HG03175 (cell line): ENCODE measurements around the gene C2CD5.
"Not testable (repeated sequence)": the region's sequence is repeated elsewhere in the genome, so short reads cannot be mapped to it uniquely, and the experiment has no call there.

Experiments used
- ATAC-seq: cut with Tn5 transposase; IDR thresholded peaks from one replicate; pipeline ENCODE4 v1.9.1; 2021; ENCODE audit warnings: mild to moderate bottlenecking, moderate library complexity; ENCODE audit not compliant: unreplicated experiment

The C2CD5 gene

DNA sequence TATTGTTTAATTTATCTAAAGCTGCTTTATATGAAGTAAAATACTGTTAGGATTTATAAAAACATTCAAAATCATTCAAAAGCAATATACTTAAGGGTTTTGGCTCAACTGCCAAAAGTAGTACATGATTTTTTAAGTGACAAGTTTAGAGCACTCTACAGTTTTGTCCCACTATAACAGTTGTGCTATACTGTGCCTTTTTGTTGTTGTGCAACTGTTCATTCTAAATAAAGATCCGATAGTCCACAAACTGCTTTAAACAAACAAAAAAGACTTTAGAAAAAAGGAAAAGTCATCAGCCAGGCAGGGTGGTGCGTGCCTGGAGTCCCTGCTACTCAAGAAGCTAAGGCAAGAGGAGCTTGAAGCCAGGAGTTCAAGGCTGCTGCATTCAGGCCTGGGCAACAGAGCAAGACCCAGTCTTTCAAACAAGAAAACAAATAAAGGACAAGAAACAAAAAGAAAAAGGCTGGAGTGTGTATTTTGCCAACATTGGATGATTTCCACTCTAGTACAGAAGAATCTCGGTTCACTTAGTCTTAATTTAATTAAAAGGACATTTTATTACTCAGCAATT, 7.3 kb downstream of the C2CD5 start:
- ATAC-seq, result no peak

DNA sequence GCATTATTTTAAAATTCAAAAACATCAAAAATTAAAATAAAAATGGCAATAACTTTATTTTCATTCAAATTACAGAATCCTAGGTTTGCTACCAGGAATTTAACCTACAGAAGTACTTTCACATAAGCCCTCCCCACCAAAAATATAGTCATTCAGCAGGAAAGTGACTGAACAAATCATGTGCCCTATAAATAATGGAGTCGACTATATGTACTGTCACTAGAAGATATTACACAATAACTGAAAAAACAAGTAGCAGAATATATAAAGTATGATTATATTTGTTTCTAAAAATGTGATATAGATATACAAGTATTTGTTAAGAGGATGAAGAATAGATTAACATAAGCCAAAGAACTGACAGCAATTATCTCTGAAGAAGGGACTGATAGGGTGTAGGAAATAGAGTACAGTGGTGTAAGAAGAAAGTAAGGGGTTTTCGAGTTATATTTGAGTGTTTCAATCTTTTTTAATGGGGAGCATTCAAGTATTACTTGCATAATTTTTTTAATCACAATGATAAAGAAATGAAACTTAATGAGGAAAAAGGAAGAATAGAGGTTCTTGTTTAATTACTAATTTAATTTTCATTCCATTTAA, 7.9 kb downstream of the C2CD5 start:
- ATAC-seq, result no peak

DNA sequence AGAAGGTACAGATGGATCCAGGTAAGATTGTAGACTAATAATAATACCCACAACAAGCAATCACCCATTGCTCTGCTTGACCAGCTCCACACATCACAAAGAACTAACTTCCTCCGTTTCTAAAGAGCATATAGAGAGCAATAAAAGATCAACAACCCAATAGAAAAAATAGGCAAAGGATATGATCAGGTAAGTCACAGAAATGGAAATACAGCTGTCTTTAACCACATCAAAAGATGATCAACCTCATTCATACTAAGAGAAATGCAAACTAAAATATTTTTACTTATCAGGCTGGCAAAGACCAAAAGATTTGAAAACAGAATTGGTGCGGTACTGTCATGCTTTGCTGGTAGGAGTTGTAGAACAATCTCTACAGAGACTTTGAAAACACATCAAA, 8.9 kb downstream of the C2CD5 start:
- ATAC-seq, result no peak

DNA sequence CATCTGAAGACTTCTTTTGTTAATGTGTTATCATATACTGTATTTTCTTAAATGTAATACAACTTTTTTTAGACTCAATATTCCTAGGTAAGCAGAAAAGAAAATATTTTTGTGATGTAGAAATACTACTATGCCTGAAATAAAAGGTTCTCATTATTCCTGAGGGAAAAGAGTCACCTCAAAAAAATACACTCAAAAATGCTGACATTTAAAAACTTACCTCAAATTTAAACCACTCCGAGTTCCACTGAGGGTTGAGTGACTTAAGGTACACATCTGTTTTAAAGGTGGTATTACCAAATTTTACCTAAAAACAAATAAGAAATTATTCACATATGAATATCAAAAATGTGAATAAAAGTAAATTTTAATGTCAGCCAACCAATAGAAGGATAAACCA, 9.3 kb downstream of the C2CD5 start:
- ATAC-seq, result no peak

DNA sequence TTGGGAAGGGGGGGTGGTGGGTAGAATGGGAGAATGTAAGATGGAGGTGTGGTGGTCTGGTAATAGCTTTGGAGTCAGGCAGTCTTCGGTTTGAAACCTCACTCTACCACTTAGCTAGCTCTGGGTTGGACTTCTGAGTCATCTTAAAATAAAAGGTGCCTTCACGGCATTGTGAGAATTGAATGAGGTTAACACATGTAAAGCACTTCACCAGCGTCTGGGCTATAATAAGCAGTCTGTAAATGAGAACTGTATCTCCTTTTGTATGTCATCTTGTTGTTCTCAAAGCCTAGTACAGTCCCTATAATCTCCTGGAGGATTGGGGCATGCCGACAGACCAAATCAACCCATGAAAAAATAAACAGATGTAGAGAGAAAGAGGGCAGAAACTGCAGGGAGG, 11.2 kb downstream of the C2CD5 start:
- peak; percentile 59 for ATAC-seq

DNA sequence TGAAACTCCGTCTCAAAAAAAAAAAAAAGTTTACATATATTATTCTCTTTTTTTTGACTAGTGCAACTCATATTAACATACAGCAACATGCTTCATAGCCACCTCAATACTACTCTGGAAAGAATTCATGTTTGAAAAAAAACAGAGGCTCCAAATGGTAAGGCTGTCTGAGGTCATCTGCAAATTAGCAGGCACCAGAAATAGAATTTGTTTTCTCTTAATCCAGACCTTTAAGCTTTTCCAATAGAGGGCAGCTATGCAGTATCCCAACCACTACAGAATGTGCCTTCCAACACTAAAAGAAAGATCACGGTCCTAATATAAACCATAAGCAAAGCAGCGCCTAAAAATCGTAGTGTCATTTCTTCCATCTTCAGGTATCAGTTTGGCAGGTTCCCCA, 12.0 kb downstream of the C2CD5 start:
- ATAC-seq, result no peak

DNA sequence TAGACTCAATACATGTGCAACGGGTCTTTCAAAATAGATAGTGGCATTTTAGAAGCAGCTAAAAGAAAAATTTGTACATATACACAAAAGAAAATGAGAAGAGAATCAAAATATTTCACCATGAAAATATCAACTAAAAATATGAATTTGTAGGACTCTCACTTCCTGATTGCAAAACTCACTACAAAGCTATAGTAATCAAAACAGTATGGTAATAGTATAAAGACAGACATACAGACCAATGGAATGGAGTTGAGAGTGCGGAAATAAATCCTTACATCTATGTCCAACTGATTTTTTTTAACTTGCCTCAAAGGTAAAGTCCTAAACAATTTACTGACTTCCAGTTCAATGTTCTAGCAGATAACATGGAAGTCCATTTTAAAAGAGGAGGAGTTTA, 13.1 kb downstream of the C2CD5 start:
- ATAC-seq, result no peak

DNA sequence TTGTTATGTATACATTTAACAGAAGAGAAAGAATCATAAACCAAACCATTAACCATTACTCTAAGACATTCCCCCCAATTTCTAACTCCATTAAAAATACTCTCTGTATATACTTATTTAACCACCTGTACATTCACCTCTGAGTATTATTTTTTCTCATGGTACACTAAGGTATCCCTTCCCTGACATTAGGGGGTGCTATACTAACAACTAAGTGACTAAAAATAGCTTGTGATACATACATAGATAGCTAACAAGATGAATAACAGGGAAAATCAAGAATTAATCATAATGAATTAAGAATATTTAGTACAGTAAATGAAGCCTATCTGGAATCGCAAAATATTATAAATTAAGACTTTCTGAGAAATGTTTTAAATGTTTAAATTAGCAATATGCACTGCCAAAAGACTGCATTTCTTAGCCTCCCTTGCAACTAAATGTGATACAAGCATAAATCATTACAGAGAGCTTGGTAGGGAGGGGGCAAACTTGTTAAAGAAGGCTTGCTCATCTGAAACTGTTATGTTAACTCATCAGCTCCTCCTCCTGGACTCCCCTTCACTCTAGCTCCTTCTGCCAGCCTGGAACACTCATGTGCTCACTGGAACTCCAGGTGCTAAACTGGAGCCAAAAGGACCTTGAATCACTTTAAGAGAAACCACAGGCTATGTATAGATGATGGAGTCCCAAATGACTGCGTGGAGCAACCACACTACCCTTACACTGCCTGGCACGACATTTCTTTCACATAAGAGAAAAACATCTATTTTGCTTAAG, 14.9 kb downstream of the C2CD5 start:
- ATAC-seq, result peak; percentile 76

DNA sequence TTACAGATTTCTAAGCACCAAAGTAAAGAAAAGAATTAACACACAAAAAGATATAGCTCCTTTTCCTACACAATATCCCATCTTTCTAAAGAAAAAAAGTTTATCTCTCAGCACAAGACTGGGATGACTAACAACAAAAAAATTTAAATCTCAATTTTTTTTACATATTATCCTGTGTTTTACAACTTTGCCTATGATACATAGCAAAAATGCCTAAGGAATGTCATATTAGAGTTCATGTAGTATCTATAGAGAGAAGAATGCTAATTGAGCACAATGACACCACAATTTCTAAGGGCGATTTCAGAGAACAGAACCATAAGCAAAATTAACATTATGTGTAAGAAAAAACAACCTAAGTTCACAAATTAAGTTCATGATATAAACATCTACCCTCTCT, 16.3 kb downstream of the C2CD5 start:
- ATAC-seq, result no peak

DNA sequence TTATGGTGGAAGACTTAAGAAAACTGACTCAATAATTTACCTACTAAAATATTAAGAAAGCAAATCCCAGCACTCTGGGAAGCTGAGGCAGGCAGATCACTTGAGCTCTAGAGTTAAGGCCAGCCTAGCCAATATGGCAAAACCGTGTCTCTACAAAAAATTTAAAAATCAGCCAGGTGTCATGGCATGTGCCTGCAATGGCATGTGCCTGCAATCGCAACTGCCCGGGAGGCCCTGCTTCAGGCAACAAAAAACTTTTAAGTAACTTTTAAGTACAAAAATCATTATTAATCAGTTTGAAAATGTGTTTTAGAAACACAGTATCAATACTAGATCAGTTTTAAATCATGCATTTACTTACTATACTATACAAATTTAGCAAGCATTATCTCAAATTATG, 17.5 kb downstream of the C2CD5 start:
- no peak for ATAC-seq

DNA sequence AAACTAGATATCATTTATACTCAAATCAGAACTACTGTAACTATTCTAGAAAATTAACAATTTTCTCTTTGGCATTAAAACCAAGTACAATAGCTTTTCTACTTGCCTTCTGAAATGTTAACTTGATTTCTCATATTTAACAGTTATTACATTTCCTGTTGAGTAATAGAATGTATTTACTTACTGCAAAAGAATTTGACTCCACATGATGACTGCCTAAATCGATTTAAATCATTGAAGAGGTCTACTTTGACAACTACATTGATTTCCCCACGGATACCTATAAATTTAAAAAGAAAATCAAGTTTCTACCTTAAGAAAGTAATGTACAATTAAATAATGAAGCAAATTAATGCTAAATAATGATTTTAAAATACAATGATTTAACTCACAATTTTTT, 18.9 kb downstream of the C2CD5 start:
- no peak for ATAC-seq

DNA sequence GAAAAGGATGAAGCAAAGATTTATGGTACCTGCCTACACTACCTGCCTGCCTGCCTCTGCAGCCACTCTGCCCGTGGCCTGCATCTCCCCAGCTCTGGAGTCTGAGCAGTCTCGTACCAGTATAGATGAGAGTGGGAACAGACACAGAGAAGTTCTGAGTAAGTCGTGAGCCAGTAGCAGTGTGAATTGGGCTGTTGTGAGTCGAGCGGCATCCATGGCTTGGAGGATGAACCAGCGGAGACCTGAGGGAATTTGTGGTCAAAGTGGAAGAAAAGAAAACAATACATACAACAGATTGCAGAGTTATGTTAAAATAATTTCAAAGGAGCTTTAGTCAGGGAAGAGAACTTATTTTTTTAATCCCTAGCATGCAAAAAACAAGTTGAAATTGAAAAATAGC, 25.3 kb downstream of the C2CD5 start:
- no peak for ATAC-seq

DNA sequence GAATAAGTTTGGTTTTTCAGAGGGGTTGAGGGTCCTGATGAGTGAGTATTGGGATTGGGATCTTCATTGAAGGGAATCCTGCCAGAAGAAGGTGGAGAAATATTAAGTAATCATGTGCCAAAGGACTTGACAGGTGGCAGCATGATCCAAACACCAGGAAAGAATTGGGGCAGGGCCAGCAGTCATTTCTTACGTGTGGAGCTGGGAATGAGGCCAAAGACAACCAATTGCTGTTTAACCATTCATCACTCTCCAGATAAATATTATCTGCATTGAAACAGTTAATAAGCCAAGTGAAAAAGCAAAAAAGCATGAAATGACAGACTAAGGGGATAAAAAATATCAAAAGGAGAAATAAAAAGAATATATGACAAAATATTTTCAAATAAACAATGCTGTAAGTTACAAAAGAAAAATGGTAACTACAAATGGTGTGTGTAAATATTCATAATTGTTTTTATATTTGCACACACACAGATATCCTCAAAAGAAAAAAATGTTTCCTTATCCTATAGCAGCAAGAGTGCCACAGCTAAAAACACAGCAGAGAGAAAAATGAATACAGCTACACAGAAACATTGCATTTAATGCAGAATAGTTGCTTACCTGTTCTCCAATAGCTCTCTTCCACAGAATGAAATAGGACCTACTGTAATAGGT, 26.2 kb downstream of the C2CD5 start:
- ATAC-seq, result no peak

DNA sequence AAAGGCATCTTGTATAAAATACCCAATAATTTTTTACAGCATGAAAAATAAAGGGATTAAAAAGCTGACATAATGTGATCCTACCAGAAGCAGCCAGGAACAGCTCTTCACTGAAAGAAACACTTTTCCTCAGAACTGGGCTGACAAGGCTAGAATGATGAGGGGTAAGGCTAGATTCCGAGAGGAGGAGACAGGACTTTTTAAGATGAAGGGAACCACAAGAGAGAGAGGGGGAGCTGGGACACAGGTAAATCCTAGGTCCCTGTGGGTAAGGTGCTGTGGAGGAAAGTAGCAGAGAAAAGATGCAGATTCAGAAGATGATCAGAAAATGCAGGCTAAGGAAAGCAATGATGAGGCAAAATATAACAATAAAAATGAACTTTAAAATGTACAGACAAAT, 29.5 kb downstream of the C2CD5 start:
- no peak for ATAC-seq

DNA sequence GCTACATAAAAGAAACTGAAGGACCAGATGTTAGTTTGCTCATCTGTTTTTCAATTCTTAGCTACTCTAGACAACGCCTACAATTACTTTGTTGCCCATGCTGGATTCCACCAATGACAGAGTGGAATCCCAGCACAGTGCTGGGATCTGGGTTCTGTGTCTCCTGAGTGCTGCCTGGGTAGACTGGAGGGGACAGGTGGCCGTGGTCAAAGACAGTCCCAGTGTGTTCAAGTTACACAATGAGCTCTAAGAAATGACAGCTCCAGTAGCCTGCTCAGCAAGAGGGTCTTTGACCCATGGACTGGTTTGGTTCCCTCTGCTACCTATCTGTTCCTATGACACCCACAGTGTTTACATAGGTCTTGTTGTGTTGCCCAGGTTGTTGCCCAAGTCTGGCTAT, 38.5 kb downstream of the C2CD5 start:
- no peak for ATAC-seq

DNA sequence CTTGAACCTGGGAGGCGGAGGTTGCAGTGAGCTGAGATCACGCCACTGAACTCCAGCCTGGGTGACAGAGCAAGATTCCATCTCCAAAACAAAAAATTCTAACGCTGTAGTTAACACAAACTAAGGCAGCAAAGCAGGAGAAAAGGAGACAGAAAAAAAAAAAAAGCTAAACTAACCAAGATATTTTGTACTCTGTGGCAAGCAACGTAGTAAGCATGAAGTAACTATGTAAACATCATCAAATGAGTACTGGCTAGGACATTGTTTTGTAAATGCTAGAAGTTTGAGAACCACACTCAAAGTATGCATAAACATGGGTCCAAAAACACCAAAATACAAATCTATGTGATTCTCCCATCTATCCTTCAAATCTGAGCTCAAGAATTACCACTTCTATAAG, 44.2 kb downstream of the C2CD5 start:
- ATAC-seq, result no peak

DNA sequence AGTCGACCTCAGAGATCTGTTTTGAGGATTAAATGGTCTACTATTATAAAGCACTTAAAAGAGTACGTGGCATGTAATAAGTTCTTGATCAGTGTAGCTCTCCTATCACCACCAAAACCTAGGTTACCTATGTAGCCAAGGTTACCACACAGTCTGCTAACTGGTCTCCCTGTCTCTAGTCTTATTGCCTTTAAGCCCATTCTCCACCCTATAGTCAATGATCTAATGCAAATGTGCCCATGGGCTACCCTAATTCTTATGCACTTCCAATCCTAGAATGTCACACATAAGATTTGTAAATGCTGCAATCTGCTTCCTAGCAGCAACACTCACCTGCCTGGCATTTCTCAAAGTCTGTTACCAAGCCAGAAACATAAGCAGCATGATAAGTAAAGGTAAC, 44.9 kb downstream of the C2CD5 start:
- no peak for ATAC-seq

DNA sequence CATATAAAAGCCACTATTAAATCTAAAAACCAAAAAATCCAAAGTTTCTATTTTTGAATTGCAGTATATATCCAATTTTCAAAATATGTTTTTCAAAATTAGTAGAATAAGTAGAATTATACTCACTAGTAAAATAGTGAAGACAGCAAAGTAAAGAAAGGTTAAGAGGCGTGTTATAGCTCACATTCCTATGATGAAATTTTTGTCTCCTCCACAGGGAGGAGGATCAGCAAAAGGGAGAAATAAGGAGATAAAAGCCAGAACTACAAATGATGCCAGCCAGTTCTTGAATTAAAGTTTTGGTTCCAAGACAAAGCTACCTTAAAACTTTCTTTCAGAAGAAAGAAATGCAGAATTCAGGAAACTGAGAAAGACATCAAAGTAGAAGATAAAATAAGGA, 50.0 kb downstream of the C2CD5 start:
- ATAC-seq, result no peak

DNA sequence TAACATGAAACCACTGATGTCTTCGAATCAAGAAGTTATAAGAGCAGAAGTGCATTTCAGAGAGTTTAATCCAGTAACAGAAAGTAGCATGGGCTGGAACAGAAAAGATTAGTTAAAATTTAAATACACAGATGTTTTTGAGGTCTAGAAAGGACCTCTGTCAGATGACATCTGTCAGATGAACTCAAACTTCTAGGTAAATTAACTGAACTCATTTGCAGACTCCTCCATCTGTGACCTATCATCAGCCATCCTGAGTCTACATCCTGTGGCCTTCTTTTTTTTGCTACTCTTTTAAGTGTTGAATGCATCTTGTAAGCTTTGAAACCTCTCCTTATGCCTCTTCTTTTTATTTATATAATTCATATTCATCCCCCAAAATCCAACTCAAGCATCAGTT, 53.3 kb downstream of the C2CD5 start:
- ATAC-seq, result no peak

DNA sequence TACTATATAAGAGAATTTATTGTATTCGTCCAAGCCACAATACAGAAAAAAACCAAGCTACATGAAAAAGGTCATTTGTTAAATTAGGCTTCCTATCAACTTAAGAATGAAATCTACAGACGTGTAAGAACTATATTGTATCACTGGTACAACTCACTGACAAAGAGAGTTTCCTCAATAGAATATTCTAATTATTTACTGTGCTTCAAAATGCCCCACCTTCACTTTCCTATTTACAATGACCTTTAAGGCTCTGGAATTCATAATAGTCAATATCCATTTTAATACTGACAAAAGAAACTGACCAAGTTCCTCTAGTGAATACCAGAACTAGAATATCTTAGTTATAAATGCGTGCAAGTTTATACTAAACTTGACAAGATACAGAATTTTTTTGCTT, 55.9 kb downstream of the C2CD5 start:
- ATAC-seq, result no peak

DNA sequence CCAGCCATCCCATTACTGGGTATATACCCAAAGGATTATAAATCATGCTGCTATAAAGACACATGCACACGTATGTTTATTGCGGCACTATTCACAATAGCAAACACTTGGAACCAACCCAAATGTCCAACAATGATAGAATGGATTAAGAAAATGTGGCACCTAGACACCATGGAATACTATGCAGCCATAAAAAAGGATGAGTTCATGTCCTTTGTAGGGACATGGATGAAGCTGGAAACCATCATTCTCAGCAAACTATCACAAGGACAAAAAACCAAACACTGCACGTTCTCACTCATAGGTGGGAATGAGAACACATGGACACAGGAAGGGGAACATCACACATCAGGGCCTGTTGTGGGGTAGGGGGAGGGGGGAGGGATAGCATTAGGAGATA, 56.7 kb downstream of the C2CD5 start:
- not testable (repeated sequence) for ATAC-seq

DNA sequence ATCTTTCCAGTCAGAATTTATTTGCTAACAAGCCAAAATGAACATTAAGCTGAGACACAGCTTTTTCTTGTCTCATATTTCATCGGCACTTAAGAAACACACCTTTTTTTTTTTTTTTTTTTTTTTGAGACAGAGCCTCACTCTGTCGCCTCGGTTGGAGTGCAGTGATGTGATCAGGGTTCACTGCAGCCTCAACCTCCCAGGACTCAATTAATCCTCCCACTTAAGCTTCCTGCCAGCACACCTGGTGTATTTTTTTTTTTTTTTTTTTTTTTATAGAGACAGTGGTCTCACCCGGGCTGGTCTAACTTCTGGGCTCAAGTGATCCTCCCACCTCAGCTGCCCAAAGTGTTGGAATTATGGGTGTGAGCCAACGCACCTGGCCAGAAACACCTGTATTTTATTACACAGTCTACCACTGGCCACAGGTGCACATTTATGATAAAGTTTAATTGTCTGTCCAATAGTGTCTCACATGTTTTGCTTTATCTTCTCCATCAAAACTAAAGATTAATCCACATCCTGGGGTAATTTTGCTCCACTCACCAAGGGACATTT, 62.7 kb downstream of the C2CD5 start:
- ATAC-seq, result no peak
